ENCODE data around the gene DNAL4.

- TF ChIP-seq POLR2A (IDR thresholded peaks at IDR 0.05; ENCODE audit: low read length) (no peak), GATA1 (IDR thresholded peaks at IDR 0.05; ENCODE audit: low read depth, low read length) (no peak)
These were observed 37.1 kb downstream of the DNAL4 start for GRCh38 chr22:38756711-38757463.
